Measurements from ENCODE around the gene CCDC43.
A peak's percentile ranks its signal among the peaks of the same experiment; 100 is the strongest.
"Not testable (repeated sequence)": the region's sequence is repeated elsewhere in the genome, so short reads cannot be mapped to it uniquely, and the experiment has no call there.

The CCDC43 gene

GRCh38 chr17:44689477-44690217 is at the start of gene CCDC43:
CCDC43 (minus strand) TSS chr17:44689776; CDS start chr17:44689753, 23 bp downstream.
- DNase-seq (ENCODE audit: low read depth in 1 of 2, low spot score in 1 of 2) = peak; percentile 84 to 89

- no peak for DNase-seq (ENCODE audit: low read depth in 1 of 2, low spot score in 1 of 2)
Observed at GRCh38 chr17:44738214-44738906, 48.8 kb upstream of the CCDC43 start.

- DNase-seq (ENCODE audit: low read depth in 1 of 2, low spot score in 1 of 2) = no peak
Observed at GRCh38 chr17:44736551-44737240, 47.1 kb upstream of the CCDC43 start.

GRCh38 chr17:44734272-44734671 is 44.7 kb upstream of the CCDC43 start:
- DNase-seq (ENCODE audit: low read depth in 1 of 2, low spot score in 1 of 2) = no peak

- DNase-seq (ENCODE audit: low read depth in 1 of 2, low spot score in 1 of 2) = no peak
Observed at GRCh38 chr17:44733753-44734152, 44.2 kb upstream of the CCDC43 start.

- DNase-seq (ENCODE audit: low read depth in 1 of 2, low spot score in 1 of 2) = not testable (repeated sequence)
Observed at GRCh38 chr17:44726121-44726520, 36.5 kb upstream of the CCDC43 start.

GRCh38 chr17:44722254-44722653 is 32.7 kb upstream of the CCDC43 start:
- no peak for DNase-seq (ENCODE audit: low read depth in 1 of 2, low spot score in 1 of 2)

GRCh38 chr17:44719444-44719843 is 29.9 kb upstream of the CCDC43 start:
- no peak for DNase-seq (ENCODE audit: low read depth in 1 of 2, low spot score in 1 of 2)

- peak; percentile 55 to 72 for DNase-seq (ENCODE audit: low read depth in 1 of 2, low spot score in 1 of 2)
Observed at GRCh38 chr17:44708401-44709263, 19.1 kb upstream of the CCDC43 start, which contains the start of gene DBF4B. DBF4B (plus strand) TSS chr17:44708665; CDS start chr17:44708821, 156 bp downstream.

GRCh38 chr17:44707755-44708400 is 18.3 kb upstream of the CCDC43 start:
- no peak for DNase-seq (ENCODE audit: low read depth in 1 of 2, low spot score in 1 of 2)

- not testable (repeated sequence) for DNase-seq (ENCODE audit: low read depth in 1 of 2, low spot score in 1 of 2)
Observed at GRCh38 chr17:44700288-44700687, 10.7 kb upstream of the CCDC43 start.

GRCh38 chr17:44693609-44694008 is 4.0 kb upstream of the CCDC43 start:
- no peak for DNase-seq (ENCODE audit: low read depth in 1 of 2, low spot score in 1 of 2)

GRCh38 chr17:44690746-44691306 is 1.2 kb upstream of the CCDC43 start:
- not testable (repeated sequence) for DNase-seq (ENCODE audit: low read depth in 1 of 2, low spot score in 1 of 2)

GRCh38 chr17:44688675-44689476 is 700 bp downstream of the CCDC43 start:
- no peak for DNase-seq (ENCODE audit: low read depth in 1 of 2, low spot score in 1 of 2)

- DNase-seq (ENCODE audit: low read depth in 1 of 2, low spot score in 1 of 2) = no peak
Observed at GRCh38 chr17:44688200-44688599, 1.4 kb downstream of the CCDC43 start.

GRCh38 chr17:44687756-44688155 is 1.8 kb downstream of the CCDC43 start:
- no peak for DNase-seq (ENCODE audit: low read depth in 1 of 2, low spot score in 1 of 2)

GRCh38 chr17:44683303-44683702 is 6.3 kb downstream of the CCDC43 start:
- not testable (repeated sequence) for DNase-seq (ENCODE audit: low read depth in 1 of 2, low spot score in 1 of 2)

- DNase-seq (ENCODE audit: low read depth in 1 of 2, low spot score in 1 of 2) = no peak
Observed at GRCh38 chr17:44677136-44677535, 12.4 kb downstream of the CCDC43 start.

- no peak for DNase-seq (ENCODE audit: low read depth in 1 of 2, low spot score in 1 of 2)
Observed at GRCh38 chr17:44673893-44674292, 15.7 kb downstream of the CCDC43 start.
